ENCODE results near the gene PXMP4.

Gene PXMP4

DNA sequence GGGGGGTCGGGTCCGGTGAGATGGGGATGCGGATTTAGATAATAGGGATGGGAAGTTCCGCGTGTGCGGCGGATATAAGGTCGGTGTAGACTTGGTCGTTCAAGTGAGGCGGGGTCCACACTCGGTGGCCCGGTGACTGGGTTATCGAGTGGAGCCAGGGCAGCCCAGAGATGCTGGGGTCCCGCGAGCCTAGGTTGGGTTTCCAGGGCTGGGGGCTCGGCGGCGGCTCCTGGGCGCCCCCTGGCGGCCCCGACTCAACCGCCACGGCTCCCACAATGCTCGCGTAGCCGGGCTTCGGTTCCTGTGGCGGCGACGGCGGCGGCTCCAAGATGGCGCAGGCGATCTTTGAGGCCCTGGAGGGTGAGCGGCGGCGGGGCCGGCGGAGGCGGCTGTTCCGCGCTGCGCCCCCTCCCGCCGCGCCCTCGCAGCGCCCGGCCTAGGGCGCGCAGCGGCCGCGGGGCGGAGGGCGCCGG lies 11.6 kb upstream of the PXMP4 start, which contains the start of gene ZNF341:
TSS of gene ZNF341 (plus strand) at position 304 of the 473 bp plus-strand sequence. CDS start at position 330, 26 bp downstream.
- DNase-seq, result peak; percentile 96

GRCh38 chr20:33730946-33731692 lies 11.0 kb upstream of the PXMP4 start:
- no peak for DNase-seq

DNA sequence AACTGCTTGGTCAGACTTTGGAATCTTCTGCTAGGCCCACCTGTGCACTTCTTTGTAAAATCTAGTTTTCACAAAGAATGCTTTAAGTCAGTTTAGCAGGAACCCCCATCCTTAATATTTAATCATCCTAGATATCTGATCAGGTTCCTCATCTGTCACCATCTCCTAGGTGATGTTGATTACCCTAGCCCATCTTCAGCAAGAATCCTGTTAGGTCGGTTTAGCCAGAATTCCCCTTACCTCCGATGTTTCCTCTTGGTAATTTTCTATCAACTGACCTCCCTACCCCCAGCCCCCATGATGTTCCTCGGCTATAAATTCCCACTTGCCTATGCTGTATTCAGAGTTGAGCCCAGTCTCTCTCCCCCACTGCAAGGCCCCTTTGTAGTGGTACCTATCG lies 9.0 kb upstream of the PXMP4 start:
- no peak for DNase-seq

- DNase-seq, result no peak
Measured at GRCh38 chr20:33728463-33728862, 8.4 kb upstream of the PXMP4 start.

- no peak for DNase-seq
Measured at GRCh38 chr20:33727806-33728205, 7.7 kb upstream of the PXMP4 start.

GRCh38 chr20:33727115-33727479 lies 7.0 kb upstream of the PXMP4 start:
- DNase-seq, result no peak

- no peak for DNase-seq
Measured at GRCh38 chr20:33725607-33726264, 5.6 kb upstream of the PXMP4 start.

DNA sequence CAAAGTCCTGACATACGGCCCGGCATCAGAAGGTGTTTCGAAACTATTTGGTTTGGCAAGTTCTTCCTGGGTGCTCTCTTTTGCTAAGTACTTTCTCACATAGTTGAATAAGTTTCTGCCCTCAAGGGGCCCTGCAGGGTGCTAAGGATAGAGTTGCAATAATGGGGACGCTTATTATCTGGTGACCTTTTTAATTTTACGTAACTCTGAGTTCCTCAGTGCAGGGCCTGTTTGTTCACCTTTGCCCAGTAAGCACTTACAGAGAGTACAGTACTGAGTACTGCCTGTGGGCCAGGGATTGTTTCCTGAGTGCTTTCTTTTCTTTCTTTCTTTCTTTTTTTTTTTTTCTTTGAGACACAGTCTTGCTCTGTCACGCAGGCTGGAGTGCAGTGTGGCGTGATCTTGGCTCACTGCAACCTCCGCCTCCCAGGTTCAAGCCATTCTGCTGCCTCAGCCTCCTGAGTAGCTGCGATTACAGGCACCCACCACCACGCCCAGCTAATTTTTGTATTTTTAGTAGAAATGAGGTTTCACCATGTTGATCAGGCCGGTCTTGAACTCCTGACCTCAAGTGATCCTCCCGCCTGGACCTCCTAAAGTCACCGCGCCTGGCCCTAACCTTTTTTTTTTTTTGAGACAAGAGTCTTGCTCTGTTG lies 4.5 kb upstream of the PXMP4 start:
- DNase-seq, result no peak

GRCh38 chr20:33721391-33722140 lies 1.5 kb upstream of the PXMP4 start:
- no peak for DNase-seq

GRCh38 chr20:33719277-33719988 lies 677 bp downstream of the PXMP4 start:
- no peak for DNase-seq

- no peak for DNase-seq
Measured at GRCh38 chr20:33716498-33716897, 3.6 kb downstream of the PXMP4 start.

DNA sequence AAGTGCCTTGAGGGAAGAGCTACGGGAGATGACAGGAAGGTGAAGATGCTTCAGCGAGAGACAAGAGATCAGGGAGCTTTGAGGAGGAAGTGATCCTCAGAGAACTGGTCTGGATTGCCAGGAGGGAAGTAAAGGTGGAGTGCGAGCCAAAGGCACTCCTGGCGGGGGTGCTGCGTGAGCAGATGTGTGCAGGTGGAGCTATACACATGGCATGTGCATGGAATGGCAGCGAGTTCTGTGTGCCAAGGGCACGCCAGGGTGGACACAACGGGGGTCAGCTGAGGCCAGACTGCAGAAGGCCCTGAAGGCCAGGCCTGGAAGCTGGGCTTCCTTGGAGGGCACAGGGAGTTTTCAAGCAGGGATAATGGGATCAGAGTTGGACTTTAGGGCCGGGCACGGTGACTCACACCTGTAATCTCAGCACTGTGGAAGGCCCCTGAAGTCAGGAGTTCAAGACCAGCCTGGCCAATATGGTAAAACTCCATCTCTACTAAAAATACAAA lies 6.2 kb downstream of the PXMP4 start:
- DNase-seq, result no peak

DNA sequence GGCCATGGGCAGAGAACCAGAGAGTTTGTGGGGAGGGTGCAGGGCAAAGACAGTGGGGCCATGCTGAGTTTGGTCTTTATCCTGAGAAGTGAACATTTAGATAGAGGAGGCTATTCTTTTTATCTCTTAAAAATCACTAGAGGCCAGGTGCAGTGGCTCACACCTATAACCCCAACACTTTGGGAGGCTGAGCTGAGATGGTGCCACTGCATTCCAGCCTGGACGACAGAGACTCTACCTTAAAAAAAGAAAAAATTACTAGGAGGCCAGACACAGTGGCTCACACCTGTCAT lies 8.7 kb downstream of the PXMP4 start:
- no peak for DNase-seq

DNA sequence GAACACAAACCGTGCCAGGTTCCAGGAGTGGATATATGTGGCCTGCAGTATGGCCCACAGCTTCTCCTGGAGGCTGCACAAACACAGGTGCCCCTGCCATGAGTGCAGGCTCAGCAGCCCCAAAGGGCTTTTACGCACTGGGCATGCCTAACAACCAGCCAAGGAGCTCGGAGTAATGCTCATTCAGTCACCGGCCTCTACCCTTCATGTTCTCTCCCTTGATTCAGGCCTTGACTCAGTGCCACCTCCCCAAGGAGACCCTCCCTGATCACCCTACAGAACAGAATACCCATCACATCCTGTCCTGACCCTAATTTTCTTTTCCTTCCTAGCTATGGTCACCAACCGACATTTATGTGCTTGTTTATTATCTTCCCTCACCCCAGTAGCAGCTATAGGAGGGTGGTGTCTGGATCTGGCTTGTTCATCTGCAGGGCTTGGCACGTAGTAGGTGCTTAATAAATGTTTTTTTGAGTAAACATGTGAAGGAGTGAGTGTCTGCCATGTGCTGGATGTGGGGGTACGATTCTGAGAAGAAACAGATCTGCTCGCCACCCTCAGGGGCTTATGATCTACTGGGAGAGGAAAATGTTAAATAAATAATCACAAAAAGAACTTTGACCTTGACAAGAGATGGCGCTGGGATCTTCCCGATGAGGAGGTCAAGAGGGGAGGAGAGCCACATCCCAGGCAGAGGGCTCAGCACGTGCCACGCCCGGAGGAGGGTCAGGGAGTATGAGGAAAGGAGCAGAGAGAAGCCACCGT lies 9.2 kb downstream of the PXMP4 start:
- no peak for DNase-seq

GRCh38 chr20:33709905-33710541 lies 10.1 kb downstream of the PXMP4 start:
- no peak for DNase-seq

- no peak for DNase-seq
Measured at GRCh38 chr20:33709398-33709797, 10.7 kb downstream of the PXMP4 start.

GRCh38 chr20:33707668-33708067 lies 12.4 kb downstream of the PXMP4 start:
- DNase-seq, result no peak

DNA sequence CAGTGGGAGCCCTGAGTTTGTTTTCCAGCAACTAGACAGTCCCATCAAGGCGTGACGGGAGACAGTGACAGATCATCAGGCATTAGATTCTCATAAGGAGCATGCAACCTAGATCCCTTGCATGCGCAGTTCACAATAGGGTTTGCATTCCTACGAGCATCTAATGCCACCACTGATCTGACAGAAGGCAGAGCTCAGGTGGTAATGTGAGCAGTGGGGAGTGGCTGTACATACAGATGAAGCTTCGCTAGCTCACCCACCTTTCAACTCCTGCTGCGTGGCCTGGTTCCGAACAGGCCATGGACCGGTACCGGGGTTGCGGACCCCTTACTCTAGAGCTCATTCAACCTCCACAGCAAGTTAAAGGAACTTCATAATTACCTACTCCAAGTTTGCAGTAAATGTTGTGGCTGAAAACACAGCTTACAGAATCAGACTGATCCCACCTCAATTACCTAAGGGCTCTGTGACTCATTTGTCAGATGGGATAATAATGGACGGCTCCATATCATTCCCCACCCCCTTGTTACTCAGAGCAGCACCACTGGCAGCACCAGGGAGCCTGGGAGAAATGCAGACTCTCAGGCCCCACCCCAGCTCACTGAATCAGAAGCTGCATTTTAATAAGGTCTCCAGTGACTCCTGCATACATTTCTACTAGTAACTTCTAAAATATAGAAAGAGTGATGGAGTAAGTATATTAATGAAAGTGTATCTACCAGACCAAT lies 15.7 kb downstream of the PXMP4 start:
- DNase-seq, result no peak

DNA sequence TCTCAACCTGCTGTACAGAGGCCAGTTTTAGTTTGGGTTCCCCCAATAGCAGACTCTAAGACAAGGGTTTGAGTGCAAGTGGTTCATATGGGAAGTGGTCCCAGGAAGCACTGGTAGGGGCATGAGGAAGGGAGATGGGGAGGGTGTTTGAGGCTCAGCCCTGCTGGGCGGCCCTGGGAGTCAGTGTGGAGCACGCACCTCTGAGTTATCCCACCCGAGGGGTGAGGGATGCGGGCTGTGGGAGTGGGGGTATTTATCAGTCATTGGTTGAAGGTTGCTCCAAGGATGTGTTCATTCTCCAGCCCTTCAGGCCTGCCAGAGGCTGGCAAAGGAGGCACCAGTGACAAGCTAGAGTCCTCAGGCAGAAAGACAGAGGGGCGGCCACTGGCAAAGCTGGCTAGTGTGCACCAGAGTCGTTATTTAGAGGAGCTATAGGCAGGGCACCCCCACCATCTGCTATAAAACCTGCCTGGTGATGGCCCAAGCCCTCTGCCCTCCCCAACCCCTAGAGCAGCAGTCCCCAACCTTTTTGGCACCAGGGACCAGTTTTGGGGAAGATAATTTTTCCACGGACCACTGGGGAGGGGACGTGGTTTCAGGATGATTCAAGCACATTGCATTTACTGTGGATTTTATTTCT lies 16.5 kb downstream of the PXMP4 start:
- no peak for DNase-seq

DNA sequence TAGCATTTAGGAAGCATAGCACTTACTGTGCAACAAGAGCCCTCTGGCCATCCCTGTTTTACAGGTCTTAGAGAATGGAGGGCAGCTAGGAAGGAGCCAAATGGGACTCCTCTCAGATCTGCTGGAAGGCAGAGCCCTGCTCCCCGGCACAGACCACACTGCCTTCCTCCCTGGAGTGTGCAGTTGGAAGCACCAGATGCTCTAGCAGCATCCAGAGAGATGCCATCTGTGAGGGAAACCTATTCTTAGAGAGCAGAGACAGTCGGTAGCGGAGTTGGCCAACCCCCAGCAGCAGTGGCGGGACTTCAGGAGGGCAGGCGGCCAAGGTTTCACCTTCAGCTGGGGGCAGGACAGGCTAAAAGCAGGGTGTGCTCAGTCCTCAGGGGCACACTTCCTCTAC lies 17.2 kb downstream of the PXMP4 start:
- DNase-seq, result peak; percentile 47
